Eye (tissue), 1 donor: ENCODE data around the gene CENPI.
A peak's percentile ranks its signal among the peaks of the same experiment; 100 is the strongest.
"Not testable (repeated sequence)": the region's sequence is repeated elsewhere in the genome, so short reads cannot be mapped to it uniquely, and the experiment has no call there.

Source experiments
- DNase-seq: peaks from one replicate; pipeline ENCODE4 v3.0.0-alpha.2; 2015

Gene CENPI, protein sequence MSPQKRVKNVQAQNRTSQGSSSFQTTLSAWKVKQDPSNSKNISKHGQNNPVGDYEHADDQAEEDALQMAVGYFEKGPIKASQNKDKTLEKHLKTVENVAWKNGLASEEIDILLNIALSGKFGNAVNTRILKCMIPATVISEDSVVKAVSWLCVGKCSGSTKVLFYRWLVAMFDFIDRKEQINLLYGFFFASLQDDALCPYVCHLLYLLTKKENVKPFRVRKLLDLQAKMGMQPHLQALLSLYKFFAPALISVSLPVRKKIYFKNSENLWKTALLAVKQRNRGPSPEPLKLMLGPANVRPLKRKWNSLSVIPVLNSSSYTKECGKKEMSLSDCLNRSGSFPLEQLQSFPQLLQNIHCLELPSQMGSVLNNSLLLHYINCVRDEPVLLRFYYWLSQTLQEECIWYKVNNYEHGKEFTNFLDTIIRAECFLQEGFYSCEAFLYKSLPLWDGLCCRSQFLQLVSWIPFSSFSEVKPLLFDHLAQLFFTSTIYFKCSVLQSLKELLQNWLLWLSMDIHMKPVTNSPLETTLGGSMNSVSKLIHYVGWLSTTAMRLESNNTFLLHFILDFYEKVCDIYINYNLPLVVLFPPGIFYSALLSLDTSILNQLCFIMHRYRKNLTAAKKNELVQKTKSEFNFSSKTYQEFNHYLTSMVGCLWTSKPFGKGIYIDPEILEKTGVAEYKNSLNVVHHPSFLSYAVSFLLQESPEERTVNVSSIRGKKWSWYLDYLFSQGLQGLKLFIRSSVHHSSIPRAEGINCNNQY

DNA sequence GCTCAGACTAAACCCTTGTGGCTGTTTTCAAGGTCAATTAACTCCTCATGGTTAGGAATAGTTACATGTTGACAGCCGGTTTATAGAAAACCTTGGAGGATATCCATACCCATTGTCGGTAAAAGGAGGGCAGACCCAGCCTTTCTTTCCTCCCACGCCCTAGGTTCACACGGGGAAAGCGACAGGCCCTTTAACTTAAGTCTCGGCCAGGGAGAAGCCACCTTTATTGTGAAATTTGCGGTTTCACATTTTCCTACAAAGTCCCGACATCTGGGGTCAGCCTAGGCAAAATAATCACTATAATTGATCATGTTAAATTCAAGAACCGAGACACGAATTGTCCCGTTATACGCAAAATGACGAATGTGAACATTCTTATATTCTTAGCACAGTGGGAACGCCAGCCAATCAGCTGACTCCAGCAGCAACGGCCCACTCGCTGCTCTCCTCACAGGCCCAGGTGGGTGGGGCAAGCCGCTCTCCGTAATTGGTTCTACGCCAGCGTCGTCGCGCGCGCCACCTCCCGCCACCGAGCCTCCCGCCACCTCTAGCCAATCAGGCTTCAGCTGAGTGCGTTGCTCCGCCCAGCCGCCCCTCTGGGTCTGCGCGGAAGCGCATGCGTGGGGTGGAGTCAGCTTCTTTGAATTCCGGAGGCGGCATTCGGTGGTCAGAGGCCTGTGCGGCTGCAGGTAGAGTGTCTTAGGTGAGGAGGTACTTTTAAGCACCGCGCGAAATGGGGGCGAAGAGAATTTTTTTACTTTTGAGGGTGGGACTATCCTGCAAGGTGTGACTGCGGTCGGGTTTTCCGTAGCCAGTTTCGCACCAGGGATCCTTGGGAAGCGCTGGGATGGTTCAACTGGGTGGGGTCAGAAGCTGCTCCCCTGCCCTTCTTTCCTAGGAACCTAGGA is at the start of gene CENPI:
Gene CENPI, plus strand, starts transcription at position 659 of the 908 bp plus-strand sequence. CDS start 2,867 bp downstream, outside the sequence.
- peak; percentile 95 for DNase-seq

DNA sequence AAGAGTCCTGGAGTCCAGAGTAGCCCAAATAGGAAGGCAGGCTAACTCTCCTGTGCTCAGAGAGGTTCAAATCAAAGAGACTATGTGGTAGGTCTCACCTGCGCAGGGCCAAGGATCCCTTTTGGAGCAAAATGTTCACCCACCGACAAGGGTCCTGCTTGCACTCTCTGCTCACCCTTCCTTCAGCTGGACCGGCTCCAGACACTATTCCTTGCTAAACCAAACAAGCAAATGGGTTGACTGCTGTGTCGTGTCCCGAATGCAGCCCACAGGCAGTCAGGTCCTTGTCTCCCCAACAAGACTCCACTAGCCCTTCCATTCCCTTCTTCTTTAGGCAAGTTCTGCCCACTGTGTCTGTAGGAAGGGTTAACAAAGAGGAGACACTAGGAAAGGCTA is 46.9 kb upstream of the CENPI start:
- DNase-seq, result peak; percentile 0

DNA sequence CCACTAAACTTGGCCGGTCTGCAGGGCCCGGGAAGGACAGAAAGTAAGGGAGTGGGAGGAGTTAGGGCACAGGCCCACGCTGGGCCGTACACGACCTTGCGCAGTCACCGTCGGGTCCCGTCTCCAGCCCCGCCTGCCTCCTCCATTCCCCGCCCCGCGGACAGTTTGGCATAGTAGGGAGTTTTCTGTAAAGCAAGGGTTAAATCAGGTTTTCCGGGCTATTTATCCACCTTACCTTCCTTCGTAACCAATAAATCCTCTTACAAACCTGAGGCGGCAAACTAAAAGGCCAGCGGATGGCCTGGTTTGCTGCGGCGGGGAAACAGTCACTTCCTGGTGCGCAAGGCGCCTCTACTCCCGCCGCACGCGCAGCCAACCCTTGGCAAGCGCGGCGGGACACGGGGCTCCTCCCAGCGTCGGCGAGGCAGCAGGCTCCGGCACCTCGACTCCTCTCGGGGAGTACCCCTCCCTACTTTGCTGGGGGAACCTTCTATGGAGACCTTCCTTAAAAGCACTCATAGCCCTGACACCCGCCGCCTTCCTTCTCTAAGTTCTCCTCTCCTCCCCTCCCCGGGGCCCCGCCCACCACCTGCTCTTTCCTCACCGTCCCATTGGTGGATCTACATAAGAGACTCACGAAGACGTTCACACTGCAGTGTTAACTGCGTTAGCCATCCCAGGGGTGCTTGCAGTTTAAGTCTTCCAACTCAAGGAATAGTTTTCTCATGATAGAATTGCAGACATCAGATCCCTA is 46.3 kb upstream of the CENPI start, which contains the start of gene TRMT2B:
Gene TRMT2B, minus strand, starts transcription at position 563 of the 754 bp plus-strand sequence. CDS start 9,822 bp downstream, outside the sequence.
- peak; percentile 84 for DNase-seq

DNA sequence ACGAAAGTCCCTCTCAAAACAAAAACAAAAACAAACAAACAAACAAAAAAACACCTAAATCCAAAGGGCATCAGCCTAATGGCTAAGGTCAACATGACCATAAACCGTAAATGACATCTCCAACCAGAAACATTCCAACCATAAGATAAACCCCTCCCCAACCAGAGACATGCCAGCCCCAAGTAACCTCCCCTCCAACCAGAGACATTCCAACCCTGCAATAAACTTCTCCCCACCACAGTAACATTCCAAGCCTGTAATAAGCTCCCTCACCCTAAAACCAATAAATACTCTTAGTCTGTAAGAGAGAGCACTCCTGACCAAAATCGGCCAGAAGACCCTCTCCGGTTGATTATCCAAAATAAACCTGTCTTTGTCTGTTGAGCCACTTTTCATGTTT is 41.5 kb upstream of the CENPI start:
- not testable (repeated sequence) for DNase-seq

DNA sequence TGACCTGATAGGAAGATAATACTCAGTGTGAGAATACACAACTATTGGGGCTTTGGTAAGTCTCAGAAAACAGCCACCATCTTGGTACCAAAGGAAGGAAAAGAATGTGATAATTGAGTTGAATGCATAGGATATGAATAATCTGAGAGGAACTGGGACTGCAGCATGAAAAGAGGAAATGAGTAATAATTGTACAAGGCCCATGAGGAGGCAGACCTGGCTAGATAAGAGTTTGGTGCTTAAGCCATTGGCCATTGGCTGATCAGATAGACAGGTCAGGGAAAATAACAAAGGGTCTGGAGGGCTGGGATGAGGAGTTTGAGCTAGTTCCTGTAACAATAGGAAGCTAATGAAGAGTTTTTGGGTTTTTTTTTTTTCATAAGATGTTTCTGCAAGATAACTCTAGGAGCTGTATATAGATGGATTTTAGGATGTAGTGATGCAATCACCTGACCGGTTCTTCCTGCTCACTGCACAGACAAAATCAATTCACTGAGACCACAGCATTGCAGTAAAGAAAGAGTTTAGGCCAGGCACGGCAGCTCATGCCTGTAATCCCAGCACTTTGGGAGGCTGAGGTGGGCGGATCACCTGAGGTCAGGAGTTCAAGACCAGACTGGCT is 40.8 kb upstream of the CENPI start:
- DNase-seq, result no peak

DNA sequence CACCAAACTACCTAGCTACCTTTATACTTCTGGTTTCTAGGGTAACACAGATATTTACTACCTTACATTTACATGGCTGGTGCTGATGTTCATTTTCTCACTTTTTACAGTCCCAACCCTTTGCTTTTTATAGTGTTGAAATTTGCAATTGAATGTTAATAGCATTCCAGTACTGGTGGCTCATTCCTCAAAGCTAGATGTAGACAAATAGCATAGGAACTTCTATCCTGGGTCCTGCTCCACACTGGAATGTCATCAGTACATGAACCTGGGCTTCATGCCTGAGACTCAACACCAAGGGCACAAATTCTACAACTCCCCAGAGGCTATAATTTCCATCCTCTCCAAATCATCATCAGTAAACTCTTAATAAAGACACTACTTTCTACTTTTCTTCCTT is 35.8 kb upstream of the CENPI start:
- no peak for DNase-seq

DNA sequence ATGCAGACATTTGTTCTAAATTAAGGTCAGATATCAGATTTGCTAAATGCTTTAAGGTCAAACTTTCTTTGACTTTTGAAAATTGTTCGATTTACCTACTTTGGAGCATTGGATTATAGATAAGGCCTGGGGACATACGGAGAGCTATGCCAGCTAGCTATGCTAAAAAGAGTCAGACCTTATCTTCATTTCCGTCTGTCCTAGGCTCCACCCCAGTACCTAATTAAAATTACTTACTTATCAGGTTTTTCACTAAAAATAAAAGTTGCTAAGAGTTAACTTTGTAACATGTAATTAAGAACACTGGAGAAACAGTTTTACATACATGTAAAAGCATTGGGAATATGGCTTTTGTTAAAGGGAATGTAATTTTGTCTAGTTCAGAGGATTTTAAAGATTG is 26.4 kb upstream of the CENPI start:
- DNase-seq, result no peak

DNA sequence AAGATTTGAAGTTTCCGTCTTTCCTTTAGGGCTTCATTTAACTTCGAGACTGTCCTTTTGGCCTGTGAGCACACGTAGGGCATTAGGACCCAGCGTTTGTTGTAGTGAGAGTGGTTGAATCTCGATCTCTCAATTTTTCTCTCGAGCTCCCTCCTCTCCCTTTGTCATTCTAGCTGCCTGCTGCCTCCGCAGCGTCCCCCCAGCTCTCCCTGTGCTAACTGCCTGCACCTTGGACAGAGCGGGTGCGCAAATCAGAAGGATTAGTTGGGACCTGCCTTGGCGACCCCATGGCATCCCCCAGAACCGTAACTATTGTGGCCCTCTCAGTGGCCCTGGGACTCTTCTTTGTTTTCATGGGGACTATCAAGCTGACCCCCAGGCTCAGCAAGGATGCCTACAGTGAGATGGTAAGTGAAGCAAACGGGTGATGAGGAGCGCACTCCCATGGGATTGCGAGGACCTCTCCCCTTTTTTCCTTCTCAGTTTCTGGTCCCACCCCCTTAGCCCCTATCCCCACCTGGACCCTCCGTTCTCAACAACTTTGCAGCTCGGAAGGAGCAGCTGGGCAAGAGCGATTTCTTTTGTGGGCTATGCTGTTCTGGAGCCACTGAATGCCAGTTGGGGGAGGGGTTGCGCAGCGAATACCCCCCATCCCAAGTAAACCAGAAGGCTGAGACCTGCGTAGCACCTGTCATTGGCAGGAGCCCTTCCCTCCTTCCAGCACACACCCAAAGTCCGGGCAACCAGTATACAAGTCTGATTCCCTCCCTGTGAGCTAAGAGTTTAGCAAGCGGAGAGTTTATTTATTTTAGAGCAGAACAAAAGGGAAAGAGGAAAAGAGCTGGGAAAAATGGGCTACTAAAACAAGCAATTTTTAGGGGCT is 19.0 kb upstream of the CENPI start, which contains the start of gene TMEM35A:
Gene TMEM35A, plus strand, starts transcription at position 164 of the 883 bp plus-strand sequence. Its CDS starts 124 bp downstream, at position 288.
- peak; percentile 72 for DNase-seq

DNA sequence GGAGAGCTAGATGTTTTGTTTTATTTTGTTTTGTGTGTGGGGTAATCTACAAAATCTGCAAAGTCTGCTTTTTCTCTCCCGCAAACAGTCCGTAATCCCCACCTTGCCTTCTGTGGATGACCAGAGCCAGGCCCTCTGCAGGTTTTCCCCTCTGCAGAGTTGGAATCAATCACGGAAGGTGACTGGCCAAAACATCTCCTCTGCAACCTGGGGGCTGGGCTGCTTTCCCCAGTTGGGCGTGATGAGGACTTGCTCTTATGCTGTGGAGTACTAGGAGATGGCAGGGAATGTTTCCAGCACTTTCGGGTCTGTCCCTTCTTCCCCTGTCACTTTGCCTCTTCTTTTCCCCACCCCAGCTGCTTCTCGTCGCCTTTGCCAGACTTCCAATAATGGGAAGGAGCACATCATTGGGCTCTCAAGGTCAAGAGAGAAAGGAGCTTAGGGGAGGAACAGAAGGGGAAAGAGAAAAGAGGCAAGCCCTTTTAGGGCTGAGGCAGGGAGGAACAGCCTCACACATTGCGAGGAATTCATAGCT is 18.2 kb upstream of the CENPI start:
- peak; percentile 32 for DNase-seq

DNA sequence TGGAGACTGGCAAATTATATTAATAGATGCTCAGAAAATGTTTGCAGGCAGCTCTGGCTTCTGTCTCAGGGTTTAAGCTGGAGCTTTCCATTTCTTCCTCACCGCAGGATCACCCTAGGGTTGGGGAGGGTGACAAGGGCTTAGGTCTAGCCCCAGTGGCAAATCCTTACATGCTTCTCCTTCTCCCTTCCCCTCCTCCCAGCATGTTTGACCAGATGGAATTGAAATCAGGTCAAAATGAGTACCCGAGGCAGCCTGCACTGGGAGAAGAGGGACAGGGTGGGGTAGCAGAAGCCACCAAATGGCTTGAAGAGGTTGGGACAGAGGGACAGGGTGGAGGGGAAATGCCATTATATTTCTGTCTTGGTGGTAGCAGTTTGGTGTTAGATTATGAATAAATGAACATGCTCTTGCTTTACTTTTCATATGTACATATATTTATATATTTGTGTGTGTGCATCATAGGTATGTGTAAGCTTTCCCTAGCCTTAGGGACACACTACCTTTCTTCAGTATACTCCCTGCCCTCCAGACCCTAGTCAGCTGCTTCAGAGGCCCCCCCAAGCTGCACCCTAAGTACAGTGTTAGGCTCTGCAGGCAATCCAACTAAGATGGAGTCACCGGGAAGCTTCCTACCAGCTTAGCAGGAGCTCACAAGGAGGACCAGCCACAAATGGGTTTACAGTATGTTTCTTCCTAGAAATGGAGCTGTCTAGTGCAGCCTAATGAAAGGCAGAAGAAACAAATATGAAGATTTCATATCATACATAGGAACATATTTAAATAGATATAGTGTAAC is 17.5 kb upstream of the CENPI start:
- peak; percentile 8 for DNase-seq

DNA sequence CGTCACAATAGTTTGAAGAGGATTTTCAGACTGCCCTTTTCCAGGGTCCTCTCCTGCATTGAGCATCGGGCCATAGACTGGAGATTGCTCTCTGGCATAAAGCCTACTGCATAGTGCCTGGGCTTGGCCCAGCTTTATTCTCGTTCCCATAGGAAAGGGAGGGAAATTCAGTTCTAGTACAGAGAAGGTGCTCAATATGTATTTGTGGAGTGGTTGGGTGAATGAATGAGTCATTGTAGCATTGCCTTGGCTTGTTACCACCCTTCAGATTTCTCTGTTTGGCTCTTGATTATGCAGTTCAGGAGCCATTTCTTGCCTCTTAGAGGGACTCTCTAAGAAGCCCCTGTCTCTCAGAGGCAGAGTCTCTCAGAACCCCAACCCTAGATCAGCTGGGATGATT is 16.8 kb upstream of the CENPI start:
- peak; percentile 1 for DNase-seq

DNA sequence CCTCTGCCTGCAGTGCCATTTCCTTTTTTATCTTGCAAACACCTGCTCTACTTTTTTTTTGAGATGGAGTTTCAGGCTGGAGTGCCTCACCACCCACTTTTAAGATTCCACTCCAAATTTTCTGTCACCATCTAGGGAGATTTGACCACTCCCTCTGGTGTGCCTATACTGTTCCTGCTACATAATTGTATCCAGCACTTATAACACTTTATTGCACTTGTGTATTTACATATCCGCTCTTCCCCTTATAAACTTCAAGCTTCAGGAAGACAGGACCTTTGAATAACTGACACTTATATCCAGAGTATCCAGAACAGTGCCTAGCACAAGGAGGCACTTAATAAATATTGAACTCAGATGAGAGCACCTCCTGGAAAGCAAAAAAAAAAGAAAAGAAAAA is 6.2 kb upstream of the CENPI start:
- DNase-seq, result no peak

DNA sequence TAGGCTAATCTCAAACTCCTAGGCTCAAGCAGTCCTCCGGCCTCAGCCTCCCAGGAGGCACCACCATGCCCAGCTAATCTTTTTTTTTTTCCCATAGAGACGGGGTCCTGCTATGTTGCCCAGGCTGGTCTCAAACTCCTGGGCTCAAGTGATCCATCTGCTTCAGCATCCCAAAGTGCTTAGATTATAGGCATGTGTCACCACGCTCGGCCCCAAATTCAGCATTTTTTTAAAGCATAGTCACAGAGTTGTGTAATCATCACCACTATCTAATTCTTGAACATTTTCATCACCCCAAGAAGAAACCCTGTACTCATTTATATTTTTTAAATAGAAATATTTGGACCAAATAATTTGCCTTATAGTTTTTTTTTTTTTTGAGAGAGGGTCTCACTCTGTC is 10.3 kb downstream of the CENPI start:
- no peak for DNase-seq

DNA sequence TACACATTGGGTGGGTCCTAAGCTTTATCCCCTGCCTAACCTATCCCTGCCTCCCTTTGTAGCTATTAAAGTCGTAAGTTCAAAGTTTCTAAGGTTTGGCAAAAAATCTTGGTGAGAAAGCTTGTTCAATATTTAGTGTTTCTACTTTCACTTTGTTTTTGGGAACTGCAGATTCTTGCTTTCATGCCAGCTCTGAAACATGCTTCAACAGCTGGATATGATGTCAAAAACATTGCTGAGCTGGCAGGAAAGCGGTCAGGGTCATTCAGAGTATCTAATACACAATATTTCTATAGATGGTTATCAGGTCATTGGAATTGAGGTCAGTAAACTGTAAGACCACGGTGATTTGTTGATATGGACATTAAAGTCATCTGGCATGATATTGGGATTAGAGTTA is 19.7 kb downstream of the CENPI start:
- DNase-seq, result peak; percentile 1

DNA sequence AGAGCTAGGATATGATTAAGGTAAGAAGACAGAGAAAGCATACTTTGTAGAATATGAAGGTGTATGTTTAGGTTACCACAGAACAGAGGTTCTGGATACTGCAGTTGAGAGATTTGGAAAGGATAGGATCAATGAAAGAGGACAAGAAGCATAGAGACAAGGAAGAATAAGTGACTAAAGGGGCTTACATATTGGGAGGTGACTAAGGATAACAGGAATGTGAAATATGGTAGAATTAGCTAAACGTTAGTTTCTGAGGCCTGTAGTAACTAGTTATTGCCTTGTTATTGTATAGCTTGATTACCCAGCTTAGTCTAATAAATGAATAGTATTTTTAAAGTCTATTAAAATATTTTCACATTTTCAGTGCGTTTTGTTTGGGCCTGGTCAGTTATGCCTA is 38.2 kb downstream of the CENPI start:
- no peak for DNase-seq
